HepG2 (cell line): Measurements from ENCODE around the gene TMEM63B. TPM values are rescaled to one million over a fixed set of nuclear protein-coding genes. Genes with fewer than 3 reads are reported as not detected.

Experiments
- ASH2L ChIP-seq: fragments of 300-600, 200-600 bp; sonication (generic); IDR thresholded peaks from 2 replicates; pipeline ENCODE4 v1.7.0; 2017; ENCODE audit warnings: low read depth, mild to moderate bottlenecking, moderate library complexity, mixed read lengths, low read length; ENCODE audit not compliant: insufficient read length
- MIER3 ChIP-seq: IDR thresholded peaks from 2 replicates; pipeline ENCODE4 v1.6.1; 2016; ENCODE audit warnings: missing compliant biosample characterization, borderline replicate concordance
- NCOA1 ChIP-seq: sonication (generic); formaldehyde crosslinking; IDR thresholded peaks from 2 replicates; pipeline ENCODE4 v1.9.0; 2021; ENCODE audit warnings: missing genetic modification reagents
- NFE2L2 ChIP-seq: fragments of 150-350 bp; IDR thresholded peaks from 2 replicates; pipeline ENCODE4 v1.6.1; 2014; ENCODE audit warnings: low read length
- PAXIP1 ChIP-seq: sonication (generic); formaldehyde crosslinking; conservative IDR thresholded peaks from 2 replicates; pipeline ENCODE4 v1.4.0; 2020; ENCODE audit warnings: mild to moderate bottlenecking, missing genetic modification reagents, moderate library complexity
- PRDM4 ChIP-seq: sonication (generic); formaldehyde crosslinking; IDR thresholded peaks from 2 replicates; pipeline ENCODE4 v1.9.0; 2021; ENCODE audit warnings: missing genetic modification reagents, borderline replicate concordance
- RBM22 ChIP-seq: fragments of 200-400 bp; formaldehyde crosslinking; optimal IDR thresholded peaks from 2 replicates; pipeline ENCODE3; 2017; ENCODE audit warnings: mild to moderate bottlenecking, low read length, moderate library complexity
- SNRNP70 ChIP-seq: fragments of 200-400 bp; formaldehyde crosslinking; IDR thresholded peaks from 2 replicates; pipeline ENCODE4 v1.6.1; 2017; ENCODE audit warnings: mild to moderate bottlenecking, low read depth, low read length, moderate library complexity
- TFE3 ChIP-seq: IDR thresholded peaks from 2 replicates; pipeline ENCODE4 v1.6.1; 2016
- TRIM22 ChIP-seq: fragments of 450-650 bp; IDR thresholded peaks from 2 replicates; pipeline ENCODE4 v1.6.1; 2017
- TRIM24 ChIP-seq: sonication (generic); formaldehyde crosslinking; IDR thresholded peaks from 2 replicates; pipeline ENCODE4 v1.8.0; 2022; ENCODE audit warnings: mild to moderate bottlenecking, missing genetic modification reagents
- ZBTB1 ChIP-seq: sonication (generic); formaldehyde crosslinking; IDR thresholded peaks from 2 replicates; pipeline ENCODE4 v1.4.0; 2020; ENCODE audit warnings: missing genetic modification reagents, borderline replicate concordance
- ZNF260 ChIP-seq: sonication (generic); formaldehyde crosslinking; IDR thresholded peaks from 2 replicates; pipeline ENCODE4 v1.4.0; 2020; ENCODE audit warnings: missing genetic modification reagents, low read depth, mild to moderate bottlenecking, borderline replicate concordance
- ZNF687 ChIP-seq: sonication (generic); formaldehyde crosslinking; IDR thresholded peaks from 2 replicates; pipeline ENCODE4 v1.5.1; 2020; ENCODE audit warnings: mild to moderate bottlenecking, missing genetic modification reagents, moderate library complexity
- ZNF777 ChIP-seq: sonication (generic); formaldehyde crosslinking; IDR thresholded peaks from 2 replicates; pipeline ENCODE4 v1.4.0; 2020; ENCODE audit warnings: missing genetic modification reagents
- polyA plus RNA-seq, 8 experiments: library from polyadenylated mRNA; depleted of rRNA in 3 of 8; stranded (reverse) in 7 of 8; unstranded in 1 of 8; fragments of >200 nt; fragmentation: Illumina TruSeq in 4 of 8; extraction: Trizol in 4 of 8; gene quantifications; 2 replicates each; pipeline versions ENCODE4 v1.2.1 to v1.2.3, GENCODE V29; 2011 to 2016; ENCODE audit warnings: low read depth in 4 of 8, missing spikeins in 1 of 8, mixed read lengths in 1 of 8; ENCODE audit not compliant: insufficient read depth in 1 of 8
- total RNA-seq, 5 experiments: library from RNA; depleted of rRNA; stranded (reverse); fragments of >200 nt; fragmentation: Illumina TruSeq; extraction: Trizol; gene quantifications; 2 replicates each; pipeline ENCODE4 v1.2.3, GENCODE V29; 2016; ENCODE audit warnings: low read depth in 1 of 5

Gene TMEM63B
- total and polyA plus RNA-seq, 2 of the 13 experiments (the other 11 are each of a cell fraction or from before 2014, with no cell fraction given) = 27.4 to 75.8 TPM

- TF ChIP-seq ZNF777 (no peak), MIER3 (CRISPR knock-in tag) (peak; percentile 95), ZNF260 (no peak), RBM22 (no peak), TFE3 (CRISPR knock-in tag) (peak; percentile 69; the same call in 1 of the 2 replicates), ASH2L (peak; percentile 77), TRIM22 (no peak), PRDM4 (CRISPR knock-in tag) (no peak), NFE2L2 (no peak), ZBTB1 (CRISPR knock-in tag) (no peak), TRIM24 (CRISPR knock-in tag) (peak; percentile 37; the same call in 1 of the 2 replicates), SNRNP70 (no peak), NCOA1 (CRISPR knock-in tag) (0 out of 2 replicates have a peak, but pooled peaks have one; percentile 68), PAXIP1 (CRISPR knock-in tag) (peak; percentile 98), ZNF687 (CRISPR knock-in tag) (peak; percentile 82; the same call in 1 of the 2 replicates)
These were observed 32.7 kb upstream of the TMEM63B start (continued) for GRCh38 chr6:44094403-44095242.
